Stomach (tissue), 4 donors: ENCODE measurements around the gene CEP89.

Experiments
- POLR2A ChIP-seq, 4 donors: fragments of 450-650 bp; IDR thresholded peaks; one replicate each; pipeline ENCODE4 v1.6.1; 2016; ENCODE audit warnings: antibody characterized with exemption in 4 of 4, control low read depth in 2 of 4, mild to moderate bottlenecking in 1 of 4, moderate library complexity in 1 of 4
- POLR2AphosphoS5 ChIP-seq, 3 donors: sonication (generic); formaldehyde crosslinking; IDR thresholded peaks; one replicate each; pipeline ENCODE4 v1.6.1; 2016; ENCODE audit warnings: antibody characterized with exemption in 3 of 3
- TF ChIP-seq, protein P1 (sequence below), 7 experiments: fragments of 450-650 bp in 4 of 7; fragments of 200-600 bp in 3 of 7; sonication (generic) in 3 of 7; IDR thresholded peaks; one replicate each; pipeline ENCODE4 v1.5.1; 2016 to 2019; ENCODE audit warnings: antibody characterized with exemption in 7 of 7, control low read depth in 2 of 7, mild to moderate bottlenecking in 1 of 7

DNA sequence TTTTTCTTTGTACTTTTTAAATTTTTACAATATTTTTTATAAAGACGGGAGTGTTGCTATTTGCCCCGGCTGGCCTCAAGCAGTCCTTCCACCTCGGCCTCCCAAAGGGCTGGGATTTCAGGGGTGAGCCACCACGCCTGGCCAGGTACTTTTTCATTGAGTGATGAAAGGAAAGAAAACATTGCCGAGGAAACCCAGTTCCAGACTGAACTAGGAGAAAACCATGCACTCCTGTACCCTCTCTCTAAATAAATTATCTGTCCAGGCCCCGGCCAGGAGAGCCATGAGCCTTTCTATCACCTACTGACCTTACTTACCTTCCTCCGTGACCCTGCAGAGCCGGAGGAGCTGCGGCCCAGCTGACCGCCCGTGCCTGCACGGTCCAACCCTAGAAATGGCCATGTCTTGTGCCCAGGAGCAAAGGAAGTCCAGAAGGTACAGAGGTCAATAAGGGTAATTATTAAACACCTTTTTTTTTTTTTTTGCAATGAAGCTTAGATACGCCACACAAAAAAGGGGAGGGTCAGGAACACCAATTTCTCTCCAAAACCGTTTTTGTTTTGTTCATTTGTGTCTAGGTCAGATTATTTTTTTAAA lies 102.3 kb downstream of the CEP89 start, which contains the start of gene SLC7A9:
- TF ChIP-seq, protein P1, sequence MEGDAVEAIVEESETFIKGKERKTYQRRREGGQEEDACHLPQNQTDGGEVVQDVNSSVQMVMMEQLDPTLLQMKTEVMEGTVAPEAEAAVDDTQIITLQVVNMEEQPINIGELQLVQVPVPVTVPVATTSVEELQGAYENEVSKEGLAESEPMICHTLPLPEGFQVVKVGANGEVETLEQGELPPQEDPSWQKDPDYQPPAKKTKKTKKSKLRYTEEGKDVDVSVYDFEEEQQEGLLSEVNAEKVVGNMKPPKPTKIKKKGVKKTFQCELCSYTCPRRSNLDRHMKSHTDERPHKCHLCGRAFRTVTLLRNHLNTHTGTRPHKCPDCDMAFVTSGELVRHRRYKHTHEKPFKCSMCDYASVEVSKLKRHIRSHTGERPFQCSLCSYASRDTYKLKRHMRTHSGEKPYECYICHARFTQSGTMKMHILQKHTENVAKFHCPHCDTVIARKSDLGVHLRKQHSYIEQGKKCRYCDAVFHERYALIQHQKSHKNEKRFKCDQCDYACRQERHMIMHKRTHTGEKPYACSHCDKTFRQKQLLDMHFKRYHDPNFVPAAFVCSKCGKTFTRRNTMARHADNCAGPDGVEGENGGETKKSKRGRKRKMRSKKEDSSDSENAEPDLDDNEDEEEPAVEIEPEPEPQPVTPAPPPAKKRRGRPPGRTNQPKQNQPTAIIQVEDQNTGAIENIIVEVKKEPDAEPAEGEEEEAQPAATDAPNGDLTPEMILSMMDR (IDR thresholded peaks at IDR 0.05) = no peak
- no peak for TF ChIP-seq POLR2A (IDR thresholded peaks at IDR 0.05)
- no peak for TF ChIP-seq POLR2AphosphoS5 (IDR thresholded peaks at IDR 0.05)
